ENCODE measurements around the gene TMEM248. TPM values are rescaled to one million over a fixed set of nuclear protein-coding genes. Genes with fewer than 3 reads are reported as not detected.

The TMEM248 gene
- total and polyA plus RNA-seq, 2 of the 8 experiments (the other 6 are each of a cell fraction or from before 2014, with no cell fraction given): 63.6 to 126 TPM

DNA sequence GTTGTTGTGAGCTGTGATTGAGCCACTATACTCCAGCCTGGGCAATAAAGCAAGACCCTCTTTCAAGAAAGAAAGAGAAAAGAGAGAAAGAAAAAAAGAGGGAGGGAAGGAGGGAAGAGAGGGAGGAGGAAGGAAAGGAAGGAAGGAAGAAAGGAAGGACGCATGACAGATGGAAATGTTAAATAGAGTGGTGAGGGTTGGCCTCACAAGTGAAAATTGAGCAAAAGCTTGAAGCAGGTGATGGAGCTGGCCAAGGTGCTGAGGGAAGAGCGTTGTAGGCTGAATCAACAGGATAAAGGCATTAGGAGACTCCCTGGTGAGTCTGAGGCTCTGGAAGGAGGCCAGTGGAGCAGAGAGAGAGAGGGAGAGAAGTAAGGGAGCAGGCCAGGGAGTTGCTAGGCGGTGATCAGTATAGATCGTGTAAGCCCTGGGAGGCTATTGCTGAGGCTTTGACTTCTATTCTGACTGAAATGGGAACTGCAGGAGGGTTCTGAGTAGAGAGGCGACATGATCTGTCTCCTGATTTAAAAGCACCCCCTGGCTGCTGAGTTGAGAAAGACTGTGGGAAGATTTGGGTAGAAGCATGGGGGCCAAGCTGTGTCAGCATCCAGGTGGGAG lies 26.5 kb upstream of the TMEM248 start (continued):
- TF ChIP-seq, protein P1, sequence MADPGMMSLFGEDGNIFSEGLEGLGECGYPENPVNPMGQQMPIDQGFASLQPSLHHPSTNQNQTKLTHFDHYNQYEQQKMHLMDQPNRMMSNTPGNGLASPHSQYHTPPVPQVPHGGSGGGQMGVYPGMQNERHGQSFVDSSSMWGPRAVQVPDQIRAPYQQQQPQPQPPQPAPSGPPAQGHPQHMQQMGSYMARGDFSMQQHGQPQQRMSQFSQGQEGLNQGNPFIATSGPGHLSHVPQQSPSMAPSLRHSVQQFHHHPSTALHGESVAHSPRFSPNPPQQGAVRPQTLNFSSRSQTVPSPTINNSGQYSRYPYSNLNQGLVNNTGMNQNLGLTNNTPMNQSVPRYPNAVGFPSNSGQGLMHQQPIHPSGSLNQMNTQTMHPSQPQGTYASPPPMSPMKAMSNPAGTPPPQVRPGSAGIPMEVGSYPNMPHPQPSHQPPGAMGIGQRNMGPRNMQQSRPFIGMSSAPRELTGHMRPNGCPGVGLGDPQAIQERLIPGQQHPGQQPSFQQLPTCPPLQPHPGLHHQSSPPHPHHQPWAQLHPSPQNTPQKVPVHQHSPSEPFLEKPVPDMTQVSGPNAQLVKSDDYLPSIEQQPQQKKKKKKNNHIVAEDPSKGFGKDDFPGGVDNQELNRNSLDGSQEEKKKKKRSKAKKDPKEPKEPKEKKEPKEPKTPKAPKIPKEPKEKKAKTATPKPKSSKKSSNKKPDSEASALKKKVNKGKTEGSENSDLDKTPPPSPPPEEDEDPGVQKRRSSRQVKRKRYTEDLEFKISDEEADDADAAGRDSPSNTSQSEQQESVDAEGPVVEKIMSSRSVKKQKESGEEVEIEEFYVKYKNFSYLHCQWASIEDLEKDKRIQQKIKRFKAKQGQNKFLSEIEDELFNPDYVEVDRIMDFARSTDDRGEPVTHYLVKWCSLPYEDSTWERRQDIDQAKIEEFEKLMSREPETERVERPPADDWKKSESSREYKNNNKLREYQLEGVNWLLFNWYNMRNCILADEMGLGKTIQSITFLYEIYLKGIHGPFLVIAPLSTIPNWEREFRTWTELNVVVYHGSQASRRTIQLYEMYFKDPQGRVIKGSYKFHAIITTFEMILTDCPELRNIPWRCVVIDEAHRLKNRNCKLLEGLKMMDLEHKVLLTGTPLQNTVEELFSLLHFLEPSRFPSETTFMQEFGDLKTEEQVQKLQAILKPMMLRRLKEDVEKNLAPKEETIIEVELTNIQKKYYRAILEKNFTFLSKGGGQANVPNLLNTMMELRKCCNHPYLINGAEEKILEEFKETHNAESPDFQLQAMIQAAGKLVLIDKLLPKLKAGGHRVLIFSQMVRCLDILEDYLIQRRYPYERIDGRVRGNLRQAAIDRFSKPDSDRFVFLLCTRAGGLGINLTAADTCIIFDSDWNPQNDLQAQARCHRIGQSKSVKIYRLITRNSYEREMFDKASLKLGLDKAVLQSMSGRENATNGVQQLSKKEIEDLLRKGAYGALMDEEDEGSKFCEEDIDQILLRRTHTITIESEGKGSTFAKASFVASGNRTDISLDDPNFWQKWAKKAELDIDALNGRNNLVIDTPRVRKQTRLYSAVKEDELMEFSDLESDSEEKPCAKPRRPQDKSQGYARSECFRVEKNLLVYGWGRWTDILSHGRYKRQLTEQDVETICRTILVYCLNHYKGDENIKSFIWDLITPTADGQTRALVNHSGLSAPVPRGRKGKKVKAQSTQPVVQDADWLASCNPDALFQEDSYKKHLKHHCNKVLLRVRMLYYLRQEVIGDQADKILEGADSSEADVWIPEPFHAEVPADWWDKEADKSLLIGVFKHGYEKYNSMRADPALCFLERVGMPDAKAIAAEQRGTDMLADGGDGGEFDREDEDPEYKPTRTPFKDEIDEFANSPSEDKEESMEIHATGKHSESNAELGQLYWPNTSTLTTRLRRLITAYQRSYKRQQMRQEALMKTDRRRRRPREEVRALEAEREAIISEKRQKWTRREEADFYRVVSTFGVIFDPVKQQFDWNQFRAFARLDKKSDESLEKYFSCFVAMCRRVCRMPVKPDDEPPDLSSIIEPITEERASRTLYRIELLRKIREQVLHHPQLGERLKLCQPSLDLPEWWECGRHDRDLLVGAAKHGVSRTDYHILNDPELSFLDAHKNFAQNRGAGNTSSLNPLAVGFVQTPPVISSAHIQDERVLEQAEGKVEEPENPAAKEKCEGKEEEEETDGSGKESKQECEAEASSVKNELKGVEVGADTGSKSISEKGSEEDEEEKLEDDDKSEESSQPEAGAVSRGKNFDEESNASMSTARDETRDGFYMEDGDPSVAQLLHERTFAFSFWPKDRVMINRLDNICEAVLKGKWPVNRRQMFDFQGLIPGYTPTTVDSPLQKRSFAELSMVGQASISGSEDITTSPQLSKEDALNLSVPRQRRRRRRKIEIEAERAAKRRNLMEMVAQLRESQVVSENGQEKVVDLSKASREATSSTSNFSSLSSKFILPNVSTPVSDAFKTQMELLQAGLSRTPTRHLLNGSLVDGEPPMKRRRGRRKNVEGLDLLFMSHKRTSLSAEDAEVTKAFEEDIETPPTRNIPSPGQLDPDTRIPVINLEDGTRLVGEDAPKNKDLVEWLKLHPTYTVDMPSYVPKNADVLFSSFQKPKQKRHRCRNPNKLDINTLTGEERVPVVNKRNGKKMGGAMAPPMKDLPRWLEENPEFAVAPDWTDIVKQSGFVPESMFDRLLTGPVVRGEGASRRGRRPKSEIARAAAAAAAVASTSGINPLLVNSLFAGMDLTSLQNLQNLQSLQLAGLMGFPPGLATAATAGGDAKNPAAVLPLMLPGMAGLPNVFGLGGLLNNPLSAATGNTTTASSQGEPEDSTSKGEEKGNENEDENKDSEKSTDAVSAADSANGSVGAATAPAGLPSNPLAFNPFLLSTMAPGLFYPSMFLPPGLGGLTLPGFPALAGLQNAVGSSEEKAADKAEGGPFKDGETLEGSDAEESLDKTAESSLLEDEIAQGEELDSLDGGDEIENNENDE (IDR thresholded peaks at IDR 0.05; ENCODE audit: insufficient replicate concordance, low read length): no peak
- peak; percentile 85 for TF ChIP-seq SAP30 (IDR thresholded peaks at IDR 0.05; ENCODE audit: insufficient read depth, insufficient replicate concordance, low read length)
- no peak for TF ChIP-seq TAF7 (optimal IDR thresholded peaks at IDR 0.05; ENCODE audit: borderline replicate concordance, low read depth, low read length)
- no peak for TF ChIP-seq CHD2 (IDR thresholded peaks at IDR 0.05; ENCODE audit: low read length)
- peak in 1 of 2 experiments; percentile 44; a peak in 1 of 4 replicates for TF ChIP-seq HDAC2 (IDR thresholded peaks at IDR 0.05; ENCODE audit: borderline replicate concordance in 1 of 2, low read depth in 2 of 2, low read length in 2 of 2)
- TF ChIP-seq NRF1 (IDR thresholded peaks at IDR 0.05; ENCODE audit: low read depth, low read length): no peak
- no peak for TF ChIP-seq CHD1 (IDR thresholded peaks at IDR 0.05; ENCODE audit: low read depth, low read length)
- TF ChIP-seq TCF12 (IDR thresholded peaks at IDR 0.05; ENCODE audit: low read depth, low read length): no peak
- no peak for TF ChIP-seq CBX5 (IDR thresholded peaks at IDR 0.05; ENCODE audit: low read depth, low read length)
- no peak for TF ChIP-seq TAF1 (IDR thresholded peaks at IDR 0.05; ENCODE audit: low read depth, low read length)

All from H1 (cell line).